Left colon (tissue), 2 donors: ENCODE results near the gene PINLYP. TPM values are rescaled to one million over a fixed set of nuclear protein-coding genes. Genes with fewer than 3 reads are reported as not detected.
"Not testable (repeated sequence)": the region's sequence is repeated elsewhere in the genome, so short reads cannot be mapped to it uniquely, and the experiment has no call there.

ENCODE experiments used
- ATAC-seq: fragments of 200-7000 bp; cut with Tn5 transposase; one replicate; pipeline ENCODE4 v1.9.1; 2020; ENCODE audit warnings: mild to moderate bottlenecking, moderate library complexity
- DNase-seq, 2 donors: peaks; one replicate each; pipeline ENCODE4 v3.0.0-alpha.2; 2020
- intact Hi-C, 2 donors: fragments of 100-400 bp; cut with DNase I in 1 of 2; cut with micrococcal nuclease in 1 of 2; formaldehyde crosslinking; loops; one replicate each; pipeline versions ENCODE4 v1.11.2 to v1.14.0; 2022; cut with DNase I, micrococcal nuclease
- total RNA-seq, 2 donors: library from RNA; stranded (reverse); fragmentation: NEBNext Ultra II Directional; extraction: Animal tissue kit (Norgen Biotek cat#: 25700); gene quantifications; one replicate each; pipeline ENCODE4 v1.2.1, GENCODE V29; 2021
- donor health status: DM: no; HTN: no; CAD: no.
- donor health status: DM: yes; HTN: yes; CAD: no.

PINLYP gene
- total RNA-seq, 2 donors from 2014 or later = 0.95 to 1.6 TPM

- ATAC-seq (no peak), DNase-seq (no peak)
- intact Hi-C loops = no loop called here
Measured at GRCh38 chr19:43596842-43597461, 21.4 kb downstream of the PINLYP start.

- intact Hi-C loops = no loop called here
- no peak for ATAC-seq
Measured at GRCh38 chr19:43597876-43598275, 22.3 kb downstream of the PINLYP start.

GRCh38 chr19:43598445-43599240, 23.0 kb downstream of the PINLYP start:
- DNase-seq (no peak), ATAC-seq (no peak)
- intact Hi-C loops = no loop called here

More at GRCh38 chr19:43597876-43598275, 22.3 kb downstream of the PINLYP start:
- DNase-seq = no peak

GRCh38 chr19:43599635-43600295, 24.2 kb downstream of the PINLYP start:
- ATAC-seq (no peak), DNase-seq (no peak)
- intact Hi-C loops = no loop called here

GRCh38 chr19:43600326-43600725, 24.7 kb downstream of the PINLYP start:
- intact Hi-C loops, ATAC-seq, DNase-seq: not testable (repeated sequence)

GRCh38 chr19:43605875-43606568, 30.4 kb downstream of the PINLYP start:
- no peak for ATAC-seq
- no peak for DNase-seq
- intact Hi-C loops = no loop called here

GRCh38 chr19:43606569-43607229, 31.1 kb downstream of the PINLYP start:
- intact Hi-C loops = no loop called here
- DNase-seq (no peak), ATAC-seq (no peak)

GRCh38 chr19:43607238-43608205, 31.9 kb downstream of the PINLYP start:
- intact Hi-C loops = no loop called here
- no peak for ATAC-seq
- DNase-seq = no peak

GRCh38 chr19:43609872-43610271, 34.3 kb downstream of the PINLYP start:
- intact Hi-C loops = no loop called here
- ATAC-seq (no peak), DNase-seq (no peak)

- DNase-seq (no peak), ATAC-seq (no peak)
- intact Hi-C loops = no loop called here
Measured at GRCh38 chr19:43610493-43610892, 34.9 kb downstream of the PINLYP start.

GRCh38 chr19:43611788-43612187, 36.2 kb downstream of the PINLYP start, which contains the start of gene SRRM5:
SRRM5 (plus strand) TSS chr19:43612088; CDS start chr19:43612122, 34 bp downstream.
- intact Hi-C loops = no loop called here
- DNase-seq (no peak), ATAC-seq (no peak)

- ATAC-seq = no peak
- DNase-seq = no peak
- intact Hi-C loops = no loop called here
Measured at GRCh38 chr19:43612374-43612773, 36.8 kb downstream of the PINLYP start.

GRCh38 chr19:43616306-43616705, 40.7 kb downstream of the PINLYP start:
- intact Hi-C loops = no loop called here
- no peak for DNase-seq
- no peak for ATAC-seq

GRCh38 chr19:43616954-43617353, 41.4 kb downstream of the PINLYP start:
- DNase-seq = no peak
- intact Hi-C loops = no loop called here
- ATAC-seq = no peak

GRCh38 chr19:43618921-43619261, 43.3 kb downstream of the PINLYP start:
- ATAC-seq (peak; percentile 46), DNase-seq (no peak)
- intact Hi-C loops = no loop called here

- ATAC-seq = peak; percentile 91
- intact Hi-C loops = no loop called here
- DNase-seq = peak; percentile 88 to 89
Measured at GRCh38 chr19:43619262-43620060, 43.9 kb downstream of the PINLYP start, which contains the start of gene ZNF428. ZNF428 (minus strand) TSS chr19:43619629; CDS start chr19:43614304, 5,325 bp downstream.
